GM12891 (cell line): ENCODE data around the gene PIGU.

Experiments used
- PAX5 ChIP-seq: IDR thresholded peaks from 2 replicates; pipeline ENCODE4 v1.6.1; 2011; ENCODE audit warnings: low read length, moderate library complexity, mild to moderate bottlenecking; ENCODE audit not compliant: insufficient read depth, severe bottlenecking
- POLR2A ChIP-seq: IDR thresholded peaks from 2 replicates; pipeline ENCODE4 v1.6.1; 2011; ENCODE audit warnings: low read depth, low read length, control low read depth
- POLR2AphosphoS5 ChIP-seq: IDR thresholded peaks from 2 replicates; pipeline ENCODE4 v1.6.1; 2011; ENCODE audit warnings: low read depth, low read length, control low read depth
- POU2F2 ChIP-seq: IDR thresholded peaks from 2 replicates; pipeline ENCODE4 v1.6.1; 2011; ENCODE audit warnings: low read depth, mild to moderate bottlenecking, control low read depth, low read length, moderate library complexity
- SPI1 ChIP-seq: IDR thresholded peaks from 2 replicates; pipeline ENCODE4 v1.6.1; 2011; ENCODE audit warnings: low read depth, low read length, control low read depth
- TAF1 ChIP-seq: IDR thresholded peaks from 2 replicates; pipeline ENCODE4 v1.6.1; 2011; ENCODE audit warnings: low read depth, low read length, control low read depth

GRCh38 chr20:34525342-34525708, 151.6 kb downstream of the PIGU start:
- TF ChIP-seq TAF1 (no peak), SPI1 (no peak), POLR2A (no peak), POLR2AphosphoS5 (no peak), POU2F2 (no peak), PAX5 (no peak)
